Fibroblast of skin of left biceps (primary cell): Measurements from ENCODE around the gene SESN2.

Experiments
- DNase-seq, 2 experiments: peaks; one replicate each; pipeline ENCODE4 v3.0.0-alpha.2; 2013; ENCODE audit warnings: low read depth in 2 of 2

The SESN2 gene

GRCh38 chr1:28249866-28250295 lies 9.4 kb upstream of the SESN2 start:
- no peak for DNase-seq

GRCh38 chr1:28256197-28256827 lies 3.0 kb upstream of the SESN2 start:
- DNase-seq = no peak

- no peak for DNase-seq
These were observed 1.6 kb upstream of the SESN2 start for GRCh38 chr1:28257736-28258135.

GRCh38 chr1:28258628-28259251 lies 578 bp upstream of the SESN2 start:
- DNase-seq = no peak

GRCh38 chr1:28259934-28260802 lies 850 bp downstream of the SESN2 start:
- DNase-seq = peak; percentile 40 to 47

- DNase-seq = no peak
These were observed 1.5 kb downstream of the SESN2 start for GRCh38 chr1:28260803-28261174.

- no peak for DNase-seq
These were observed 5.6 kb downstream of the SESN2 start for GRCh38 chr1:28264897-28265296.

GRCh38 chr1:28265577-28265976 lies 6.3 kb downstream of the SESN2 start:
- no peak for DNase-seq

- no peak for DNase-seq
These were observed 7.6 kb downstream of the SESN2 start for GRCh38 chr1:28266920-28267322.

GRCh38 chr1:28267633-28268032 lies 8.3 kb downstream of the SESN2 start:
- DNase-seq = no peak

GRCh38 chr1:28269529-28269928 lies 10.2 kb downstream of the SESN2 start:
- DNase-seq = no peak

- DNase-seq = no peak
These were observed 13.0 kb downstream of the SESN2 start for GRCh38 chr1:28272215-28272852.

- DNase-seq = no peak
These were observed 14.0 kb downstream of the SESN2 start for GRCh38 chr1:28273216-28273860.

- DNase-seq = no peak
These were observed 19.4 kb downstream of the SESN2 start for GRCh38 chr1:28278763-28279162.

- no peak for DNase-seq
These were observed 20.4 kb downstream of the SESN2 start for GRCh38 chr1:28279721-28280120.

GRCh38 chr1:28280501-28280900 lies 21.2 kb downstream of the SESN2 start:
- DNase-seq = no peak

- DNase-seq = no peak
These were observed 21.7 kb downstream of the SESN2 start for GRCh38 chr1:28280977-28281381.

GRCh38 chr1:28281608-28282425 lies 22.5 kb downstream of the SESN2 start:
- DNase-seq = no peak

- DNase-seq = no peak
These were observed 23.4 kb downstream of the SESN2 start for GRCh38 chr1:28282426-28283407.

- no peak for DNase-seq
These were observed 26.8 kb downstream of the SESN2 start for GRCh38 chr1:28286111-28286510.
